ENCODE measurements around the gene RAVER2. TPM values are rescaled to one million over a fixed set of nuclear protein-coding genes. Genes with fewer than 3 reads are reported as not detected.

Gene RAVER2
- total RNA-seq, 2 experiments from 2014 or later, result 0.08 TPM; not detected in 1

GRCh38 chr1:64877598-64877997, 132.7 kb downstream of the RAVER2 start:
- BruUV-seq (replicated peaks), result TSS peak; percentile 30
- ChIA-PET CTCF (ENCODE audit: unreplicated experiment) (interaction anchor here (1.5 kb wide), 1 partner anchor 10 kb away, joined by 6 read pairs; no protein-coding TSS in a partner anchor), POLR2A (interaction anchor here (0.5 to 2.3 kb wide), 5 partner anchors 8 to 1349 kb away, joined by 3 to 8 read pairs (median 4); no protein-coding TSS in a partner anchor)
- Histone ChIP-seq H3K79me2 (ENCODE audit: insufficient read depth, low read depth, low read length) (no peaks in the 10 kb centered on the region), H3K9me2 (ENCODE audit: insufficient read depth, low read length) (no peaks in the 10 kb centered on the region), H3K4me2 (ENCODE audit: low read length) (no peak overlapping the region), H3K36me3 (ENCODE audit: insufficient read depth, low read length) (peaks cover 86% of the 10 kb centered on the region), H3K9me3 (ENCODE audit: low read length) (no peaks in the 10 kb centered on the region), H3K4me1 (ENCODE audit: insufficient read depth, low read length, poor library complexity, severe bottlenecking) (no peaks in the 10 kb centered on the region), H2AFZ (ENCODE audit: low read length) (no peak overlapping the region), H3K4me3 (ENCODE audit: low read depth, low read length, poor library complexity, severe bottlenecking) (no peak overlapping the region), H3K27ac (ENCODE audit: low read depth, low read length, poor library complexity, severe bottlenecking) (no peak overlapping the region), H4K20me1 (ENCODE audit: insufficient read depth, low read length) (no peaks in the 10 kb centered on the region)
- TF ChIP-seq EZH2phosphoT487 (IDR thresholded peaks at IDR 0.05; ENCODE audit: borderline replicate concordance, low read depth, low read length), result no peak
- TF ChIP-seq CTCF (conservative IDR thresholded peaks at IDR 0.05; ENCODE audit: low read length), result no peak
- intact Hi-C loops (cut with micrococcal nuclease; ENCODE audit: unreplicated experiment), result no loop called here
- DNase-seq (ENCODE audit: low spot score), result no peak

GRCh38 chr1:64878090-64878489, 133.2 kb downstream of the RAVER2 start:
- no TSS peak for BruUV-seq (replicated peaks)
- Histone ChIP-seq H3K36me3 (ENCODE audit: insufficient read depth, low read length) (peaks cover 86% of the 10 kb centered on the region), H3K4me1 (ENCODE audit: insufficient read depth, low read length, poor library complexity, severe bottlenecking) (no peaks in the 10 kb centered on the region), H3K27ac (ENCODE audit: low read depth, low read length, poor library complexity, severe bottlenecking) (no peak overlapping the region), H3K4me2 (ENCODE audit: low read length) (no peak overlapping the region), H4K20me1 (ENCODE audit: insufficient read depth, low read length) (0 out of 2 replicates have a peak, but pooled peaks cover 4% of the 10 kb centered on the region), H2AFZ (ENCODE audit: low read length) (no peak overlapping the region), H3K9me2 (ENCODE audit: insufficient read depth, low read length) (no peaks in the 10 kb centered on the region), H3K4me3 (ENCODE audit: low read depth, low read length, poor library complexity, severe bottlenecking) (no peak overlapping the region), H3K9me3 (ENCODE audit: low read length) (no peaks in the 10 kb centered on the region), H3K79me2 (ENCODE audit: insufficient read depth, low read depth, low read length) (no peaks in the 10 kb centered on the region)
- intact Hi-C loops (cut with micrococcal nuclease; ENCODE audit: unreplicated experiment), result no loop called here
- no peak for DNase-seq (ENCODE audit: low spot score)
- ChIA-PET POLR2A (interaction anchor here (1.2 to 2.3 kb wide), 2 partner anchors 9 to 15 kb away, joined by 4 to 8 read pairs; no protein-coding TSS in a partner anchor), CTCF (ENCODE audit: unreplicated experiment) (no interaction called here)
- TF ChIP-seq EZH2phosphoT487 (IDR thresholded peaks at IDR 0.05; ENCODE audit: borderline replicate concordance, low read depth, low read length), result no peak
- no peak for TF ChIP-seq CTCF (conservative IDR thresholded peaks at IDR 0.05; ENCODE audit: low read length)

- Histone ChIP-seq H4K20me1 (ENCODE audit: insufficient read depth, low read length) (0 out of 2 replicates have a peak, but pooled peaks cover 4% of the 10 kb centered on the region), H2AFZ (ENCODE audit: low read length) (no peak overlapping the region), H3K27ac (ENCODE audit: low read depth, low read length, poor library complexity, severe bottlenecking) (no peak overlapping the region), H3K4me1 (ENCODE audit: insufficient read depth, low read length, poor library complexity, severe bottlenecking) (no peaks in the 10 kb centered on the region), H3K36me3 (ENCODE audit: insufficient read depth, low read length) (peaks cover 83% of the 10 kb centered on the region), H3K4me3 (ENCODE audit: low read depth, low read length, poor library complexity, severe bottlenecking) (no peak overlapping the region), H3K4me2 (ENCODE audit: low read length) (no peak overlapping the region), H3K9me3 (ENCODE audit: low read length) (no peaks in the 10 kb centered on the region), H3K79me2 (ENCODE audit: insufficient read depth, low read depth, low read length) (no peaks in the 10 kb centered on the region), H3K9me2 (ENCODE audit: insufficient read depth, low read length) (no peaks in the 10 kb centered on the region)
- TF ChIP-seq EZH2phosphoT487 (IDR thresholded peaks at IDR 0.05; ENCODE audit: borderline replicate concordance, low read depth, low read length) (no peak), CTCF (conservative IDR thresholded peaks at IDR 0.05; ENCODE audit: low read length) (no peak)
- intact Hi-C loops (cut with micrococcal nuclease; ENCODE audit: unreplicated experiment), result no loop called here
- no TSS peak for BruUV-seq (replicated peaks)
- ChIA-PET POLR2A (interaction anchor here (0.9 to 1.2 kb wide), 2 partner anchors 11 to 37 kb away, joined by 3 read pairs; no protein-coding TSS in a partner anchor), CTCF (ENCODE audit: unreplicated experiment) (no interaction called here)
- DNase-seq (ENCODE audit: low spot score), result no peak
Measured at GRCh38 chr1:64878931-64879611, 134.2 kb downstream of the RAVER2 start.
